SK-N-SH (cell line): ENCODE data around the gene STARD8. TPM values are rescaled to one million over a fixed set of nuclear protein-coding genes. Genes with fewer than 3 reads are reported as not detected.
"Not testable (repeated sequence)": the region's sequence is repeated elsewhere in the genome, so short reads cannot be mapped to it uniquely, and the experiment has no call there.

Source experiments
- CTCF ChIA-PET: fragments of 300-600, 350-600 bp; formaldehyde crosslinking; extraction: SDS; loops from one replicate; lab custom pipeline; 2021; lab: Yijun Ruan, JAX
- POLR2A ChIA-PET: fragments of 350-600 bp; sonication (Branson Sonifier 250); formaldehyde crosslinking; extraction: SDS; loops from one replicate; lab custom pipeline; 2020; ENCODE audit warnings: antibody characterized with exemption, inconsistent platforms; lab: Yijun Ruan, JAX
- DNase-seq: peaks from one replicate; pipeline ENCODE4 v3.0.0; 2012
- H2AFZ ChIP-seq: fragments of 200-600 bp; sonication (generic); 2 replicates; pipeline ENCODE4 v1.8.1; 2016; ENCODE audit warnings: antibody characterized with exemption, mild to moderate bottlenecking, low read depth
- H3F3A ChIP-seq: fragments of 200-600 bp; sonication (generic); replicated peaks from 2 replicates; pipeline ENCODE3; 2016; ENCODE audit warnings: antibody characterized with exemption, mild to moderate bottlenecking; ENCODE audit not compliant: insufficient read depth
- H3K27ac ChIP-seq, 2 experiments: fragments of 200-500 bp in 1 of 2; fragments of 200-600 bp in 1 of 2; sonication (Bioruptor generic) in 1 of 2; sonication (generic), shearing (Covaris generic) in 1 of 2; 2 replicates each; pipeline versions ENCODE4 v1.5.1 to v1.6.1; 2014 to 2016; ENCODE audit warnings: low read depth in 2 of 2, inconsistent platforms in 1 of 2, low read length in 1 of 2, mild to moderate bottlenecking in 1 of 2, mixed read lengths in 1 of 2
- H3K27me3 ChIP-seq: fragments of 200-600 bp; sonication (generic), shearing (Covaris generic); 2 replicates; pipeline ENCODE4 v1.6.1; 2016; ENCODE audit warnings: mixed run types; ENCODE audit not compliant: insufficient read depth
- H3K36me3 ChIP-seq, 2 experiments: fragments of 200-500 bp in 1 of 2; fragments of 200-600 bp in 1 of 2; sonication (Bioruptor generic) in 1 of 2; sonication (generic) in 1 of 2; replicated peaks in 1 of 2; 2 replicates each; pipeline versions ENCODE3 to v1.5.1; 2014 to 2016; ENCODE audit warnings: low read length in 1 of 2, mild to moderate bottlenecking in 1 of 2; ENCODE audit not compliant: insufficient read depth in 2 of 2, control insufficient read depth in 1 of 2
- H3K4me1 ChIP-seq, 2 experiments: fragments of 200-500 bp in 1 of 2; fragments of 200-600 bp in 1 of 2; sonication (Bioruptor generic) in 1 of 2; sonication (generic), shearing (Covaris generic) in 1 of 2; 2 replicates each; pipeline versions ENCODE4 v1.5.1 to v1.6.1; 2014 to 2016; ENCODE audit warnings: low read depth in 1 of 2, low read length in 1 of 2, mixed run types in 1 of 2; ENCODE audit not compliant: insufficient read depth in 2 of 2, control insufficient read depth in 1 of 2
- H3K4me2 ChIP-seq: fragments of 200-600 bp; sonication (generic), shearing (Covaris generic); 2 replicates; pipeline ENCODE4 v1.6.1; 2017; ENCODE audit warnings: mixed run types
- H3K4me3 ChIP-seq, 2 experiments: fragments of 200-500 bp in 1 of 2; fragments of 200-600 bp in 1 of 2; sonication (Bioruptor generic) in 1 of 2; sonication (generic), shearing (Covaris generic) in 1 of 2; 2 replicates each; pipeline versions ENCODE4 v1.5.1 to v1.8.1; 2014 to 2016; ENCODE audit warnings: low read depth in 2 of 2, inconsistent platforms in 1 of 2, low read length in 1 of 2, mild to moderate bottlenecking in 1 of 2, mixed read lengths in 1 of 2, moderate library complexity in 1 of 2
- H3K79me2 ChIP-seq: fragments of 200-600 bp; sonication (generic); 2 replicates; pipeline ENCODE4 v1.8.1; 2017; ENCODE audit warnings: mild to moderate bottlenecking; ENCODE audit not compliant: insufficient read depth
- H3K9ac ChIP-seq: fragments of 200-600 bp; sonication (generic); 2 replicates; pipeline ENCODE4 v1.6.1; 2017; ENCODE audit warnings: mixed run types
- H3K9me2 ChIP-seq: fragments of 200-600 bp; sonication (generic); 2 replicates; pipeline ENCODE4 v1.6.1; 2017; ENCODE audit warnings: mixed run types
- H3K9me3 ChIP-seq: fragments of 200-600 bp; sonication (generic); 2 replicates; pipeline ENCODE4 v1.6.1; 2017; ENCODE audit warnings: mixed run types, mild to moderate bottlenecking, moderate library complexity
- H4K20me1 ChIP-seq: fragments of 200-600 bp; sonication (generic); 2 replicates; pipeline ENCODE4 v1.6.1; 2017; ENCODE audit warnings: mild to moderate bottlenecking, mixed run types; ENCODE audit not compliant: insufficient read depth
- EP300 ChIP-seq, 2 experiments: IDR thresholded peaks; 2 replicates each; pipeline versions ENCODE4 v1.4.0 to v1.6.1; 2012; ENCODE audit warnings: borderline replicate concordance in 1 of 2, low read depth in 1 of 2, low read length in 1 of 2
- FOXJ3 ChIP-seq: sonication (generic); formaldehyde crosslinking; IDR thresholded peaks from 2 replicates; pipeline ENCODE4 v1.5.1; 2020; ENCODE audit warnings: mild to moderate bottlenecking, missing genetic modification reagents
- GABPA ChIP-seq: IDR thresholded peaks from 2 replicates; pipeline ENCODE4 v1.4.0; 2012; ENCODE audit warnings: low read depth, mild to moderate bottlenecking
- MAX ChIP-seq: IDR thresholded peaks from 2 replicates; pipeline ENCODE4 v1.4.0; 2012; ENCODE audit warnings: low read depth
- MEF2A ChIP-seq: IDR thresholded peaks from 2 replicates; pipeline ENCODE4 v1.4.0; 2012; ENCODE audit warnings: low read depth, borderline replicate concordance
- NFIC ChIP-seq: IDR thresholded peaks from 2 replicates; pipeline ENCODE4 v1.4.0; 2012; ENCODE audit warnings: borderline replicate concordance
- NRF1 ChIP-seq: IDR thresholded peaks from 2 replicates; pipeline ENCODE4 v1.6.1; 2012; ENCODE audit warnings: low read depth, mild to moderate bottlenecking, low read length
- POLR2AphosphoS5 ChIP-seq: IDR thresholded peaks from 2 replicates; pipeline ENCODE4 v1.6.1; 2012; ENCODE audit warnings: low read depth, low read length
- RXRA ChIP-seq: IDR thresholded peaks from 2 replicates; pipeline ENCODE4 v1.4.0; 2012; ENCODE audit warnings: low read depth, mild to moderate bottlenecking, borderline replicate concordance
- TCF12 ChIP-seq: IDR thresholded peaks from 2 replicates; pipeline ENCODE4 v1.4.0; 2012
- WGBS: methylation state at CpG from one replicate; pipeline ENCODE4 v1.1.6; 2017; ENCODE audit warnings: low lambda C conversion rate; 5-methylcytosine and 5-hydroxymethylcytosine counted together
- polyA plus RNA-seq, 3 experiments: library from polyadenylated mRNA; depleted of rRNA; stranded (reverse); fragments of >200 nt; gene quantifications; 2 replicates each; pipeline ENCODE4 v1.2.3, GENCODE V29; 2012

Gene STARD8
- polyA plus RNA-seq, 1 of the 3 experiments (the other 2 are of a cell fraction): 2.6 TPM

GRCh38 chrX:68627986-68628385 is 19.5 kb upstream of the STARD8 start:
- H3K4me2 ChIP-seq: no peak overlapping the region
- WGBS: 21% methylated on average over 5 of the region's 5 CpGs
- H3K9me2 ChIP-seq: no peaks in the 10 kb centered on the region
- H3K9me3 ChIP-seq: no peaks in the 10 kb centered on the region
- no peaks in the 10 kb centered on the region for H4K20me1 ChIP-seq
- H3K9ac ChIP-seq: no peak overlapping the region
- H3K4me1 ChIP-seq: no peaks in the 10 kb centered on the region
- no peak for TF ChIP-seq EP300 (IDR thresholded peaks at IDR 0.05; ENCODE audit: borderline replicate concordance in 1 of 2, low read depth in 1 of 2, low read length in 1 of 2)
- TF ChIP-seq TCF12: no peak
- ChIA-PET POLR2A (no interaction called here), CTCF (interaction anchor here (1.2 to 2.8 kb wide), 2 partner anchors 10 to 29 kb away, joined by 3 to 10 read pairs; no protein-coding TSS in a partner anchor)
- H3K27ac ChIP-seq: no peak overlapping the region
- DNase-seq: no peak
- H3K79me2 ChIP-seq: no peaks in the 10 kb centered on the region
- H3F3A ChIP-seq: no peaks in the 10 kb centered on the region
- H3K4me3 ChIP-seq: no peak overlapping the region
- H3K27me3 ChIP-seq: peaks cover 12% of the 10 kb centered on the region; the same call in 1 of the 2 replicates
- H3K36me3 ChIP-seq: no peaks in the 10 kb centered on the region
- no peak overlapping the region for H2AFZ ChIP-seq

GRCh38 chrX:68629936-68630335 is 17.5 kb upstream of the STARD8 start:
- H3K36me3 ChIP-seq, DNase-seq, H3K79me2 ChIP-seq, H3K9me2 ChIP-seq, H3K9ac ChIP-seq, POLR2A ChIA-PET, H3K9me3 ChIP-seq, H2AFZ ChIP-seq, H3K4me1 ChIP-seq, H3K4me2 ChIP-seq, H3F3A ChIP-seq, H4K20me1 ChIP-seq, H3K4me3 ChIP-seq, H3K27ac ChIP-seq: not testable (repeated sequence)
- CTCF ChIA-PET: interaction anchor here (2.8 kb wide), 1 partner anchor 31 kb away, joined by 10 read pairs; no protein-coding TSS in a partner anchor
- no CpG with 5 or more reads among the region's 7 CpGs for WGBS
- peaks cover 12% of the 10 kb centered on the region; the same call in 1 of the 2 replicates for H3K27me3 ChIP-seq

- POLR2A ChIA-PET: no interaction called here
- no peaks in the 10 kb centered on the region for H3K79me2 ChIP-seq
- WGBS: 42% methylated on average over 4 of the region's 4 CpGs
- peaks cover 12% of the 10 kb centered on the region; the same call in 1 of the 2 replicates for H3K27me3 ChIP-seq
- no peaks in the 10 kb centered on the region for H3K9me2 ChIP-seq
- no peaks in the 10 kb centered on the region for H3F3A ChIP-seq
- CTCF ChIA-PET: interaction anchor here (0.8 kb wide), 1 partner anchor 32 kb away, joined by 3 read pairs; no protein-coding TSS in a partner anchor
- no peak overlapping the region for H3K4me3 ChIP-seq
- DNase-seq: no peak
- TF ChIP-seq MAX (no peak), POLR2AphosphoS5 (no peak), FOXJ3 (CRISPR knock-in tag) (no peak), EP300 (IDR thresholded peaks at IDR 0.05; ENCODE audit: borderline replicate concordance in 1 of 2, low read depth in 1 of 2, low read length in 1 of 2) (no peak), NRF1 (no peak), NFIC (no peak), GABPA (no peak), MEF2A (no peak), RXRA (no peak)
- no peak overlapping the region for H3K4me2 ChIP-seq
- H3K27ac ChIP-seq: no peak overlapping the region
- no peak overlapping the region for H2AFZ ChIP-seq
- no peaks in the 10 kb centered on the region for H4K20me1 ChIP-seq
- no peaks in the 10 kb centered on the region for H3K9me3 ChIP-seq
- no peaks in the 10 kb centered on the region for H3K36me3 ChIP-seq
- no peak overlapping the region for H3K9ac ChIP-seq
- no peaks in the 10 kb centered on the region for H3K4me1 ChIP-seq
Observed at GRCh38 chrX:68631336-68631735, 16.1 kb upstream of the STARD8 start.
